PFSK-1 (cell line): Measurements from ENCODE around the gene ZNF613.

Source experiments
- FOXP2 ChIP-seq: optimal IDR thresholded peaks from 2 replicates; pipeline ENCODE3; 2011; ENCODE audit warnings: borderline replicate concordance, control low read depth, inconsistent platforms; ENCODE audit not compliant: insufficient read depth; ENCODE audit errors: extremely low read length, extremely low read depth
- POLR2AphosphoS5 ChIP-seq: IDR thresholded peaks from 2 replicates; pipeline ENCODE4 v1.6.1; 2012; ENCODE audit warnings: low read depth, mild to moderate bottlenecking, control low read depth, low read length, moderate library complexity
- SIN3A ChIP-seq: IDR thresholded peaks from 2 replicates; pipeline ENCODE4 v1.6.1; 2012; ENCODE audit warnings: mild to moderate bottlenecking, low read length, moderate library complexity, borderline replicate concordance; ENCODE audit not compliant: insufficient read depth
- TAF1 ChIP-seq: IDR thresholded peaks from 2 replicates; pipeline ENCODE4 v1.6.1; 2012; ENCODE audit warnings: low read length, control low read depth, borderline replicate concordance; ENCODE audit not compliant: insufficient read depth
- TF ChIP-seq, protein P1 (sequence below), 2 experiments: IDR thresholded peaks; 2 replicates each; pipeline versions ENCODE4 v1.6.1 to v1.8.0; 2011 to 2012; ENCODE audit warnings: low read depth in 2 of 2, low read length in 2 of 2, control low read depth in 1 of 2, inconsistent platforms in 1 of 2, mild to moderate bottlenecking in 1 of 2, moderate library complexity in 1 of 2; ENCODE audit not compliant: insufficient read depth in 1 of 2

ZNF613 gene

DNA sequence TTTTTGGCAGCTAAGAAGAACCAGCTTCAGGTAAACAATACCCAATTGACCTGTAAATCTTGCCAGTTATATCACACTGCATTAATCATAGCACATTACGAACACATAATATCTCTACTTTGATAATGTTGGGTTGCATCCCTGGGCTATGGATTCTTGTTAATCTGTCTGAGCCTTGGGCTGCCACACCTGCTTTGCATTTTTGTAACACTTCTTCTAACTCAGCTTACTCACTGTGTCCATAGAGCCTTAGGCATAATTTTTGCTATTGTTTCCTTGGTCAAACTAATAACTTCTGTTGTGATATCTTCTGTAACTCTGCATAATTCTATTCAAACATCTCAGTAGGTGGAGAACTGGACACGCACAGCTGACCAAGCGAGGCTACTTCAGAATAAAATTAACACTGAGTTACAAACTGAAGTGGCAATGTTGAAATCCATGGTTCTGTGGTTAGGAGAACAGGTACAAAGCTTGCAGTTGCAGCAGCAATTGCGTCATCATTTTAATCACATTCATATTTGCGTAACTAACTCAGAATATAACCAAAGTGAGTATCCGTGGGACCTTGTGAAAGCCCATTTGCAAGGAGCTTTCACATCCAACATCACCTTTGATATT is 53.0 kb downstream of the ZNF613 start:
- TF ChIP-seq FOXP2 (no peak), SIN3A (no peak), TAF1 (no peak), POLR2AphosphoS5 (no peak)
- TF ChIP-seq, protein P1, sequence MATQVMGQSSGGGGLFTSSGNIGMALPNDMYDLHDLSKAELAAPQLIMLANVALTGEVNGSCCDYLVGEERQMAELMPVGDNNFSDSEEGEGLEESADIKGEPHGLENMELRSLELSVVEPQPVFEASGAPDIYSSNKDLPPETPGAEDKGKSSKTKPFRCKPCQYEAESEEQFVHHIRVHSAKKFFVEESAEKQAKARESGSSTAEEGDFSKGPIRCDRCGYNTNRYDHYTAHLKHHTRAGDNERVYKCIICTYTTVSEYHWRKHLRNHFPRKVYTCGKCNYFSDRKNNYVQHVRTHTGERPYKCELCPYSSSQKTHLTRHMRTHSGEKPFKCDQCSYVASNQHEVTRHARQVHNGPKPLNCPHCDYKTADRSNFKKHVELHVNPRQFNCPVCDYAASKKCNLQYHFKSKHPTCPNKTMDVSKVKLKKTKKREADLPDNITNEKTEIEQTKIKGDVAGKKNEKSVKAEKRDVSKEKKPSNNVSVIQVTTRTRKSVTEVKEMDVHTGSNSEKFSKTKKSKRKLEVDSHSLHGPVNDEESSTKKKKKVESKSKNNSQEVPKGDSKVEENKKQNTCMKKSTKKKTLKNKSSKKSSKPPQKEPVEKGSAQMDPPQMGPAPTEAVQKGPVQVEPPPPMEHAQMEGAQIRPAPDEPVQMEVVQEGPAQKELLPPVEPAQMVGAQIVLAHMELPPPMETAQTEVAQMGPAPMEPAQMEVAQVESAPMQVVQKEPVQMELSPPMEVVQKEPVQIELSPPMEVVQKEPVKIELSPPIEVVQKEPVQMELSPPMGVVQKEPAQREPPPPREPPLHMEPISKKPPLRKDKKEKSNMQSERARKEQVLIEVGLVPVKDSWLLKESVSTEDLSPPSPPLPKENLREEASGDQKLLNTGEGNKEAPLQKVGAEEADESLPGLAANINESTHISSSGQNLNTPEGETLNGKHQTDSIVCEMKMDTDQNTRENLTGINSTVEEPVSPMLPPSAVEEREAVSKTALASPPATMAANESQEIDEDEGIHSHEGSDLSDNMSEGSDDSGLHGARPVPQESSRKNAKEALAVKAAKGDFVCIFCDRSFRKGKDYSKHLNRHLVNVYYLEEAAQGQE (IDR thresholded peaks at IDR 0.05; ENCODE audit: insufficient read depth in 1 of 2, low read depth in 2 of 2, low read length in 2 of 2): no peak

DNA sequence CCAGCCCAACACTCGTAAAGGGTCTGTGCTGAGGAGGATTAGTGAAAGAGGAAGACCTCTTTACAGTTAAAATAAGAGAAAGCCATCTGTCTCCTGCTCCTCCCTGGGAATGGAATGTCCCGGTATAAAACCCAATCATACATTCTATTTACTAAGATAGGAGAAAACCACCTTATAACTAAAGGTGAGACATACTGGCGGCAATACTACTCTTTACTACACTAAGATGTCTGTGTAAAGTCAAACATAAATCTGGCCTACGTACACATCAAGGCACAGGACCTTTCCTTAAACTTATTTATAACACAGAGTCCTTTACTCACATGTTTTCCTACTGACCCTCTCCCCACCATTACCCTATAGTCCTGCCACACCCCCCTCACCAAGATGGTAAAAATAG is 56.1 kb downstream of the ZNF613 start:
- no peak for TF ChIP-seq POLR2AphosphoS5

DNA sequence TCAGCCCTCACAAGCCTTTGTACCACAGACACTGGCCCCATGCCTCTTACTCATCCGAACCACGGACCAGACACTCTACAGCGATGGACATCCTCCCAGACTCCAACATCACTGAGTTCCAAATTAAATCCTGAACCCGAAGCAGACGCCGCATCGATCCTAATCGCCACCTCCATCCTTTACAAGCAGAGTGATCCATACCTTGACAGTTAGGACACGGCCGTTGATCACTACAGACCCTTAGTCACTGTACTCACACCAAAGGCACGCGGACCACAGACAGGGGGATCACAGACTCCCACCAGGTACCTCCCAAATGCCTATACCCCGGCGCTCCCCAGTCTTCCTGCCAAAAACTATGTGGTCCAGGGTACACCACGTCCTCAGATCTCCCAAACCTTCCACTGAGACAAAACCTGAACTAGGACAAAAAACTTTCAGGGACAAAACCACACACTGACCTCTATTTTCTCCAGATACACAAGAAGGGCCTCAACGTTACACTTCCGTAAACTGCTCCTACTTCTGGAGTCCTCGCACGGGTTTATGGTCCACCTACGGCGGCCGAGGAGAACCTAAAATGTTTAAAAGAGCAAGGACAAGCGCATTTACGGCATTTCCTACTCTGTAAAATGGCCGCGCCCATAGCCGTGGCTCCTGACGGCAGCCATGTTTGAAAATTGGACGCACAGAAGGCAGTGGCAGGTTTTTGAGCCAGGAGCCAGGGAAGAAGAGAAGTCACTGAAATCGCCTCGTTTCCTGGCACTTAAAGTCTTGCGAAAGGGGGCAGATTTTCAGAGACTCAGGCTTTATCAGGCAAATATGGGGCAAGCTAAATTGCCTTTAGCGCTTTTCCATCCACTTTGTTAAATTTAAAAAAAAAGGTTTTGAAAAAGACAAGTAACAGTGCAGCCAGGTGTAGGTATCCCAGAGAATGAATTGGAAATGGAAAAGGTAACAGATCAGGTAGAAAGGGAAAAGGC is 59.3 kb downstream of the ZNF613 start, which contains the start of gene ZNF350:
ZNF350 (minus strand) TSS at position 532 of the 983 bp plus-strand sequence. CDS start 12,480 bp downstream, outside the sequence.
- TF ChIP-seq POLR2AphosphoS5 (peak; percentile 45; the same call in 1 of the 2 replicates), FOXP2 (no peak), SIN3A (0 out of 2 replicates have a peak, but pooled peaks have one; percentile 65), TAF1 (no peak)
- TF ChIP-seq, protein P1 (IDR thresholded peaks at IDR 0.05; ENCODE audit: insufficient read depth in 1 of 2, low read depth in 2 of 2, low read length in 2 of 2): no peak

DNA sequence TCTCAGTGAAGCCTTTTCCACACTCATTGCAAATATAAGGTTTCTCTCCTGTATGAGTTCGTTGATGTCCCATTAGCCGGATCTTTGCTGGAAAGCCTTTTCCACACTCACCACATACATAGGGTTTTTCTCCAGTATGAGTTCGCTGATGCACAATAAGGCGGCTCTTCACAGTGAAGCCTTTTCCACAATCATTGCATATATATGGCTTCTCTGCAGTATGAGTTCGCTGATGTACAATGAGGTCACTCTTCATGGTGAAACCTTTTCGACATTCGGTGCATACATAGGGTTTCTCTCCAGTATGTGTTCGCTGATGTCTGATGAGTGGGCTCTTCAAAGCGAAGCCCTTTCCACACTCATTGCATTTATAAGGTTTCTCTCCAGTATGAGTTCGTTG is 66.2 kb downstream of the ZNF613 start:
- no peak for TF ChIP-seq SIN3A
- TF ChIP-seq, protein P1 (IDR thresholded peaks at IDR 0.05; ENCODE audit: insufficient read depth in 1 of 2, low read depth in 2 of 2, low read length in 2 of 2): no peak
- TF ChIP-seq FOXP2: no peak
- no peak for TF ChIP-seq TAF1
- no peak for TF ChIP-seq POLR2AphosphoS5

DNA sequence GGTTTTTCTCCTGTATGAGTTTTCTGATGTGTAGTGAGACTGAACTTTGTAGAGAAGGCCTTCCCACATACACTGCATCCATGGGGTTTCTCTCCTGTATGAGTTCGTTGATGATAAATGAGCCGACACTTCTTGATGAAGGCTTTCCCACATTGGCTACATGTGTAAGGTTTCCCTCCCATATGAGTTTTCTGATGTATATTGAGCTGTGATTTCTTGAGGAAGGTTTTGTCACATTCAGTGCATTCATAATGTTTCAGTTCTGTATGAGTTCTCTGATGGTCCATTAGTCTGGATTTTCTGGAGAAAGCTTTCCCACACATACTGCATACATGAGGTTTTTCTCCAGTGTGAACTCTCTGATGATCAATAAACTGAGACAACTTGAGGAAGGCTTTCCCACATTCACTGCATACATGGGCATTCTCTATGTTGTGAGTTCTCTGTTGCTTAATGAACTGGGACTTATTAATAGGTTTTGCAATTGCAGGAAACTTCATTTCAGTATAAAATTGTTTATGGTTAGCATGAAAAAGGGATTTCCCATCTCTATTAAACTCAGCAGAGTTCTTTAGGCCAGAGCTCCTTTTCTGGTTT is 66.9 kb downstream of the ZNF613 start:
- no peak for TF ChIP-seq TAF1
- TF ChIP-seq, protein P1 (IDR thresholded peaks at IDR 0.05; ENCODE audit: insufficient read depth in 1 of 2, low read depth in 2 of 2, low read length in 2 of 2): no peak
- no peak for TF ChIP-seq POLR2AphosphoS5
- TF ChIP-seq FOXP2: no peak
- no peak for TF ChIP-seq SIN3A
